ENCODE results near the gene STXBP5L. TPM values are rescaled to one million over a fixed set of nuclear protein-coding genes. Genes with fewer than 3 reads are reported as not detected.
"Not testable (repeated sequence)": the region's sequence is repeated elsewhere in the genome, so short reads cannot be mapped to it uniquely, and the experiment has no call there.

The STXBP5L gene
- total and polyA plus RNA-seq, 2 donors, result 1.8 to 3.4 TPM

- not testable (repeated sequence) for H3K36me3 ChIP-seq (ENCODE audit: insufficient read depth); DNase-seq (ENCODE audit: extremely low spot score); H3K4me1 ChIP-seq (ENCODE audit: insufficient read depth); H3K27ac ChIP-seq (ENCODE audit: low read depth); H3K4me3 ChIP-seq (ENCODE audit: low read depth, low read length)
- WGBS, result 94% methylated on average over 22 of the region's 22 CpGs
These were observed 170.5 kb downstream of the STXBP5L start for GRCh38 chr3:121078378-121079101.

- no peak overlapping the region for H3K27ac ChIP-seq (ENCODE audit: low read depth)
- no peak for DNase-seq (ENCODE audit: extremely low spot score)
- H3K4me1 ChIP-seq (ENCODE audit: insufficient read depth), result no peaks in the 10 kb centered on the region
- H3K36me3 ChIP-seq (ENCODE audit: insufficient read depth), result no peaks in the 10 kb centered on the region
- H3K4me3 ChIP-seq (ENCODE audit: low read depth, low read length), result no peak overlapping the region
- 35% methylated on average over 4 of the region's 4 CpGs for whole genome bisulfite sequencing
These were observed 188.9 kb downstream of the STXBP5L start for GRCh38 chr3:121096953-121097352.

- 59% methylated on average over 2 of the region's 2 CpGs for WGBS
- not testable (repeated sequence) for H3K36me3 ChIP-seq (ENCODE audit: insufficient read depth); H3K4me3 ChIP-seq (ENCODE audit: low read depth, low read length); H3K27ac ChIP-seq (ENCODE audit: low read depth); DNase-seq (ENCODE audit: extremely low spot score); H3K4me1 ChIP-seq (ENCODE audit: insufficient read depth)
These were observed 203.1 kb downstream of the STXBP5L start for GRCh38 chr3:121111086-121111485.

- WGBS, result 82% methylated on average over 15 of the region's 15 CpGs
- DNase-seq (ENCODE audit: extremely low spot score), result no peak
These were observed 204.1 kb downstream of the STXBP5L start for GRCh38 chr3:121111914-121112612.

GRCh38 chr3:121126033-121126706 is 218.2 kb downstream of the STXBP5L start:
- DNase-seq (ENCODE audit: extremely low spot score), result peak; percentile 23
- WGBS, result 13% methylated on average over 1 of the region's 1 CpG
- H3K4me1 ChIP-seq (ENCODE audit: insufficient read depth), result no peaks in the 10 kb centered on the region
- H3K36me3 ChIP-seq (ENCODE audit: insufficient read depth), result no peaks in the 10 kb centered on the region
- H3K4me3 ChIP-seq (ENCODE audit: low read depth, low read length), result no peak overlapping the region
- no peak overlapping the region for H3K27ac ChIP-seq (ENCODE audit: low read depth)

More at GRCh38 chr3:121111914-121112612, 204.1 kb downstream of the STXBP5L start:
- Histone ChIP-seq H3K4me3 (ENCODE audit: low read depth, low read length) (no peak overlapping the region), H3K36me3 (ENCODE audit: insufficient read depth) (no peaks in the 10 kb centered on the region), H3K4me1 (ENCODE audit: insufficient read depth) (no peaks in the 10 kb centered on the region), H3K27ac (ENCODE audit: low read depth) (no peak overlapping the region)

- DNase-seq (ENCODE audit: extremely low spot score), result no peak
- H3K27ac ChIP-seq (ENCODE audit: low read depth), result no peak overlapping the region
- no peak overlapping the region for H3K4me3 ChIP-seq (ENCODE audit: low read depth, low read length)
- H3K4me1 ChIP-seq (ENCODE audit: insufficient read depth), result no peaks in the 10 kb centered on the region
- WGBS, result 76% methylated on average over 2 of the region's 2 CpGs
- H3K36me3 ChIP-seq (ENCODE audit: insufficient read depth), result no peaks in the 10 kb centered on the region
These were observed 218.7 kb downstream of the STXBP5L start for GRCh38 chr3:121126707-121127035.

- DNase-seq (ENCODE audit: extremely low spot score), result no peak
- no peak overlapping the region for H3K4me3 ChIP-seq (ENCODE audit: low read depth, low read length)
- no peaks in the 10 kb centered on the region for H3K4me1 ChIP-seq (ENCODE audit: insufficient read depth)
- no peaks in the 10 kb centered on the region for H3K36me3 ChIP-seq (ENCODE audit: insufficient read depth)
- 59% methylated on average over 4 of the region's 4 CpGs for WGBS
- no peak overlapping the region for H3K27ac ChIP-seq (ENCODE audit: low read depth)
These were observed 244.6 kb downstream of the STXBP5L start for GRCh38 chr3:121152573-121152972.

GRCh38 chr3:121153851-121154250 is 245.8 kb downstream of the STXBP5L start:
- Histone ChIP-seq H3K4me1 (ENCODE audit: insufficient read depth) (no peaks in the 10 kb centered on the region), H3K36me3 (ENCODE audit: insufficient read depth) (no peaks in the 10 kb centered on the region), H3K4me3 (ENCODE audit: low read depth, low read length) (no peak overlapping the region), H3K27ac (ENCODE audit: low read depth) (no peak overlapping the region)
- no peak for DNase-seq (ENCODE audit: extremely low spot score)
- 12% methylated on average over 1 of the region's 1 CpG for WGBS

- Histone ChIP-seq H3K4me3 (ENCODE audit: low read depth, low read length) (no peak overlapping the region), H3K27ac (ENCODE audit: low read depth) (no peak overlapping the region), H3K4me1 (ENCODE audit: insufficient read depth) (no peaks in the 10 kb centered on the region), H3K36me3 (ENCODE audit: insufficient read depth) (no peaks in the 10 kb centered on the region)
- DNase-seq (ENCODE audit: extremely low spot score), result no peak
- 32% methylated on average over 1 of the region's 1 CpG for WGBS
These were observed 247.0 kb downstream of the STXBP5L start for GRCh38 chr3:121155028-121155427.

GRCh38 chr3:121165397-121165837 is 257.4 kb downstream of the STXBP5L start:
- no peaks in the 10 kb centered on the region for H3K36me3 ChIP-seq (ENCODE audit: insufficient read depth)
- no peaks in the 10 kb centered on the region for H3K4me1 ChIP-seq (ENCODE audit: insufficient read depth)
- H3K27ac ChIP-seq (ENCODE audit: low read depth), result no peak overlapping the region
- no peak for DNase-seq (ENCODE audit: extremely low spot score)
- 52% methylated on average over 7 of the region's 7 CpGs for WGBS
- no peak overlapping the region for H3K4me3 ChIP-seq (ENCODE audit: low read depth, low read length)

GRCh38 chr3:121167374-121168139 is 259.6 kb downstream of the STXBP5L start:
- H3K4me3 ChIP-seq (ENCODE audit: low read depth, low read length), result no peak overlapping the region
- no peak for DNase-seq (ENCODE audit: extremely low spot score)
- 66% methylated on average over 4 of the region's 4 CpGs for WGBS
- no peaks in the 10 kb centered on the region for H3K36me3 ChIP-seq (ENCODE audit: insufficient read depth)
- no peak overlapping the region for H3K27ac ChIP-seq (ENCODE audit: low read depth)
- no peaks in the 10 kb centered on the region for H3K4me1 ChIP-seq (ENCODE audit: insufficient read depth)

GRCh38 chr3:121175083-121175482 is 267.1 kb downstream of the STXBP5L start:
- Histone ChIP-seq H3K27ac (ENCODE audit: low read depth) (no peak overlapping the region), H3K36me3 (ENCODE audit: insufficient read depth) (no peaks in the 10 kb centered on the region), H3K4me3 (ENCODE audit: low read depth, low read length) (no peak overlapping the region), H3K4me1 (ENCODE audit: insufficient read depth) (no peaks in the 10 kb centered on the region)
- DNase-seq (ENCODE audit: extremely low spot score), result no peak

- H3K4me1 ChIP-seq (ENCODE audit: insufficient read depth); DNase-seq (ENCODE audit: extremely low spot score); H3K36me3 ChIP-seq (ENCODE audit: insufficient read depth); H3K4me3 ChIP-seq (ENCODE audit: low read depth, low read length); H3K27ac ChIP-seq (ENCODE audit: low read depth): not testable (repeated sequence)
- WGBS, result 93% methylated on average over 26 of the region's 26 CpGs
These were observed 282.6 kb downstream of the STXBP5L start for GRCh38 chr3:121190626-121191025.

Measured in urinary bladder (tissue), 4 donors.